ENCODE data around the gene MAGEB2. TPM values are rescaled to one million over a fixed set of nuclear protein-coding genes. Genes with fewer than 3 reads are reported as not detected.
A peak's percentile ranks its signal among the peaks of the same experiment; 100 is the strongest.
"Not testable (repeated sequence)": the region's sequence is repeated elsewhere in the genome, so short reads cannot be mapped to it uniquely, and the experiment has no call there.

Gene MAGEB2
- 32.6 and 42.1 TPM in 2 replicates for total RNA-seq (2014; rRNA removed; shearing (Covaris generic))

GRCh38 chrX:30215357-30215843, at the start of gene MAGEB2:
MAGEB2 (plus strand) TSS chrX:30215563; CDS start chrX:30218581, 3,018 bp downstream.
- peak; percentile 70 for DNase-seq (ENCODE audit: low read depth)

- no peak for DNase-seq (ENCODE audit: low read depth)
Observed at GRCh38 chrX:30170900-30171299, 44.5 kb upstream of the MAGEB2 start.

GRCh38 chrX:30181353-30181752, 34.0 kb upstream of the MAGEB2 start:
- no peak for DNase-seq (ENCODE audit: low read depth)

GRCh38 chrX:30183554-30183953, 31.8 kb upstream of the MAGEB2 start:
- DNase-seq (ENCODE audit: low read depth), result no peak

- DNase-seq (ENCODE audit: low read depth), result no peak
Observed at GRCh38 chrX:30190426-30190825, 24.9 kb upstream of the MAGEB2 start.

- DNase-seq (ENCODE audit: low read depth), result not testable (repeated sequence)
Observed at GRCh38 chrX:30193910-30194309, 21.5 kb upstream of the MAGEB2 start.

GRCh38 chrX:30196322-30196721, 19.0 kb upstream of the MAGEB2 start:
- no peak for DNase-seq (ENCODE audit: low read depth)

GRCh38 chrX:30212172-30212571, 3.2 kb upstream of the MAGEB2 start:
- no peak for DNase-seq (ENCODE audit: low read depth)

GRCh38 chrX:30217465-30217864, 2.1 kb downstream of the MAGEB2 start:
- DNase-seq (ENCODE audit: low read depth), result no peak

- no peak for DNase-seq (ENCODE audit: low read depth)
Observed at GRCh38 chrX:30219372-30219771, 4.0 kb downstream of the MAGEB2 start.

- no peak for DNase-seq (ENCODE audit: low read depth)
Observed at GRCh38 chrX:30220661-30221060, 5.3 kb downstream of the MAGEB2 start.

GRCh38 chrX:30224536-30224935, 9.2 kb downstream of the MAGEB2 start:
- no peak for DNase-seq (ENCODE audit: low read depth)

- no peak for DNase-seq (ENCODE audit: low read depth)
Observed at GRCh38 chrX:30228526-30228925, 13.2 kb downstream of the MAGEB2 start.

- DNase-seq (ENCODE audit: low read depth), result no peak
Observed at GRCh38 chrX:30230395-30230794, 15.0 kb downstream of the MAGEB2 start, which contains the start of gene MAGEB3. MAGEB3 (plus strand) TSS chrX:30230657; CDS start chrX:30235925, 5,268 bp downstream.

GRCh38 chrX:30241724-30242415, 26.5 kb downstream of the MAGEB2 start, which contains the start of gene MAGEB4:
MAGEB4 (plus strand) TSS chrX:30242000; CDS start chrX:30242136, 136 bp downstream.
- DNase-seq (ENCODE audit: low read depth), result no peak

- DNase-seq (ENCODE audit: low read depth), result peak; percentile 86
Observed at GRCh38 chrX:30246769-30247489, 31.6 kb downstream of the MAGEB2 start, which contains the start of gene MAGEB1. MAGEB1 (plus strand) TSS chrX:30247146; CDS start chrX:30250494, 3,348 bp downstream.

- DNase-seq (ENCODE audit: low read depth), result no peak
Observed at GRCh38 chrX:30248854-30249253, 33.5 kb downstream of the MAGEB2 start.

GRCh38 chrX:30253257-30253656, 37.9 kb downstream of the MAGEB2 start:
- no peak for DNase-seq (ENCODE audit: low read depth)

GRCh38 chrX:30259927-30260326, 44.6 kb downstream of the MAGEB2 start:
- DNase-seq (ENCODE audit: low read depth), result no peak

- DNase-seq (ENCODE audit: low read depth), result no peak
Observed at GRCh38 chrX:30261012-30261411, 45.6 kb downstream of the MAGEB2 start.

- DNase-seq (ENCODE audit: low read depth), result no peak
Observed at GRCh38 chrX:30262763-30263162, 47.4 kb downstream of the MAGEB2 start.

Data from Daoy (cell line).